ENCODE measurements around the gene ANGEL2.

ANGEL2 gene

GRCh38 chr1:212950243-212951125, 65.2 kb downstream of the ANGEL2 start, which contains the start of gene VASH2:
TSS of gene VASH2 (plus strand) at chr1:212950541. CDS start at chr1:212951543, 1,002 bp downstream.
- FAIRE-seq = no peak

- FAIRE-seq = no peak
Observed at GRCh38 chr1:212949771-212950170, 65.9 kb downstream of the ANGEL2 start.

- FAIRE-seq = no peak
Observed at GRCh38 chr1:212946872-212947271, 68.8 kb downstream of the ANGEL2 start.

GRCh38 chr1:212945463-212946160, 70.1 kb downstream of the ANGEL2 start:
- no peak for FAIRE-seq

- no peak for FAIRE-seq
Observed at GRCh38 chr1:212945056-212945455, 70.6 kb downstream of the ANGEL2 start.

- FAIRE-seq = no peak
Observed at GRCh38 chr1:212944229-212944901, 71.3 kb downstream of the ANGEL2 start.

GRCh38 chr1:212943393-212943710, 72.3 kb downstream of the ANGEL2 start:
- no peak for FAIRE-seq

GRCh38 chr1:212942679-212943392, 72.8 kb downstream of the ANGEL2 start:
- no peak for FAIRE-seq
